Vagina (tissue), 2 donors: ENCODE data around the gene SMIM45.

ENCODE experiments used
- CTCF ChIP-seq, 3 experiments: fragments of 450-650 bp in 2 of 3; fragments of 200-600 bp in 1 of 3; sonication (generic) in 1 of 3; IDR thresholded peaks; one replicate each; pipeline ENCODE4 v1.5.1; 2017 to 2019; ENCODE audit warnings: antibody characterized with exemption in 3 of 3, mild to moderate bottlenecking in 2 of 3, moderate library complexity in 2 of 3
- POLR2A ChIP-seq, 2 donors: fragments of 450-650 bp; IDR thresholded peaks; one replicate each; pipeline ENCODE4 v1.6.1; 2017; ENCODE audit warnings: antibody characterized with exemption in 2 of 2, mild to moderate bottlenecking in 2 of 2, moderate library complexity in 2 of 2

GRCh38 chr22:41939981-41940831, 11.7 kb upstream of the SMIM45 start:
- TF ChIP-seq CTCF (IDR thresholded peaks at IDR 0.05), result no peak
- peak in 1 of 2 donors; percentile 20 for TF ChIP-seq POLR2A (IDR thresholded peaks at IDR 0.05)
